HG02870 (cell line): ENCODE measurements around the gene ITGB1.

Experiments used
- ATAC-seq: cut with Tn5 transposase; IDR thresholded peaks from one replicate; pipeline ENCODE4 v1.9.1; 2021; ENCODE audit warnings: mild to moderate bottlenecking, moderate library complexity; ENCODE audit not compliant: unreplicated experiment

ITGB1 gene

GRCh38 chr10:32956365-32957197 is 1.4 kb downstream of the ITGB1 start:
- ATAC-seq = no peak

- no peak for ATAC-seq
These were observed 2.2 kb downstream of the ITGB1 start for GRCh38 chr10:32955790-32956189.

- ATAC-seq = no peak
These were observed 2.7 kb downstream of the ITGB1 start for GRCh38 chr10:32955299-32955772.

GRCh38 chr10:32954545-32955298 is 3.3 kb downstream of the ITGB1 start:
- ATAC-seq = no peak

DNA sequence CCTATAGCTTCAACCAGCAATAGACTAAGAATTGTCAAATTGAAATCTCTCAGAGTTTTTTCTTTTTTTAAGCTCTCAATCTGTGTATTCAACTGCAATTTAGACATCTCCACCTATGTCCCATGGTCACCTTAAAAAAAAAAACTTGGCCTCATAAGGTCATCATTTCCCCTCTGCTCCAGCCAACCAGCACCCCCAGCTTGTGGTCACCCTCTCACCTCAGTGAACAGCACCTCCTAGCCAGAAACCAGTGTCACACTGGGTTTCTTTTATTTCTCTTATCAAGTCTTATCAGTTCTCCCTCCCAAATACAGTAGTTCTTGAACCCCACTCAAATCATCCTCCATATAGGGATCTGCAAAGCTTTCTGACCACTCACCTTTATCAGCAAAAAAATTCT is 4.0 kb downstream of the ITGB1 start:
- no peak for ATAC-seq

GRCh38 chr10:32953277-32953927 is 4.6 kb downstream of the ITGB1 start:
- no peak for ATAC-seq

DNA sequence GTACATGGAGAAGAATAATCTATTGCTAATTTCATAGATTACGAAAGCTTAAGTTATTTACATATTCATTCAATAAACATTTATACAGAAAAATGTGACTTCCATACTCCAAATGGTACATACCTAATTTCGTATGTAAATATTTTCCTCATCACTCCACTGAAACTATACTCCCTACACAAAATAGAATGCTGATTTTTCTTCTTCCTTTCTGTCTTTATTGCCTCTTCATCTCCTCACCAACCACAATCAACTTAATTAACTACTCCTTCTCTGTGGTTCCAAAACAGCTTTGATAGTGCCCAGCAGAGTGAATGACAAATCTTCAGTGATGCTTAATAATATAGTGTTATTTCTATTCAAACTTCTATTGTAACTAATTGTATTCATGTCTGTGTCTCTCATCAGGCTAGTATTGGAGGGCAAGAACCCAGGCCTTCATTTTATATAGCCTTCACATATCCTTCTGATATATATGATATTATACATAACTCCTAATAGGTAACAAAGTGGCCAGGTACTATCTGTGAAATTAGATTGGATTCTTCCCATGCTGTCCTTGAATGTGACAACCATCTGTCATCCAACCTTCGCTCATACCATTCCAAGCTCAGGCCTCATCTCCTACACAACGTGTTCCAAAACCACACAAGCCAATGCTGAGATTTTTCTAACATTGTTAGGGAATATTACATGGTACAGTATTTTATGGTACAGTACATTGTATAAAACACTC is 5.3 kb downstream of the ITGB1 start:
- no peak for ATAC-seq

DNA sequence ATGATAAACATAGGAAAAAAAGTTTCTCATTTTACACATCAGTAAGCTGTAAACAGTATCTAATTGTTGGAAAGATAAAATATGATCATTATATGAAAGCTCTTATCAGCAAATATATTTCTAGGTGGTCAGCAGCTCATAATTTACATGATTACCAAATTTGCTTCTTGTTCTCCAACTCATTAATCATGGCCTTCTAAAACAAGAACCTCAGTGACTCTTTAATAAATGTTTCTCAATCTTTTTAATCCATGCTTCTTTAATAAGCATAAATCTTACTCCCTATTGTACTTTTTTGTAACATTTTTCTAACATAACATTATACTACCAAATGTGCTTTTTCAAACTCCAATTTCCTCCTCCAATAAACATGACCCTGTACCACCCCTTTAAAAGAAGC is 5.9 kb downstream of the ITGB1 start:
- ATAC-seq = no peak

DNA sequence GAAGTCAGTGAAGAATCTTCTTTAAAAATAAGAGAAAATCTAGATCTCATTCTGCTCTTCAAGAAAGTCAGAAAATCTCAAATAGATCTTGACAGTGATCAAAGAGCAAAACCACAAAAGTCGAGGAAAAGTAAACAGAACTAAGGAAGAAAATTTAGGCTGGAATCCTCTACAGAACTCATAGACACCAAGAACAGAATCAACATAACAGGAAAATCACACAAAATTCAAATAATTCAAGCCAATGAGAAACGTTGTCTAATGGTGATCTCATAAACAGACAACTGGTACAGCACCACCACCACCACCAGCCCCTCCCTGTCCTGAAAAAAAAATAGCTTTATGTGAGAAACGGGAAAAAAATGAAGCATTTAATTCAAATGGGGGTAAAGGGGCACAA is 6.9 kb downstream of the ITGB1 start:
- no peak for ATAC-seq

- ATAC-seq = no peak
These were observed 7.4 kb downstream of the ITGB1 start for GRCh38 chr10:32950591-32951108.

GRCh38 chr10:32949221-32949678 is 8.8 kb downstream of the ITGB1 start:
- ATAC-seq = peak; percentile 36

GRCh38 chr10:32948451-32948850 is 9.6 kb downstream of the ITGB1 start:
- ATAC-seq = no peak

DNA sequence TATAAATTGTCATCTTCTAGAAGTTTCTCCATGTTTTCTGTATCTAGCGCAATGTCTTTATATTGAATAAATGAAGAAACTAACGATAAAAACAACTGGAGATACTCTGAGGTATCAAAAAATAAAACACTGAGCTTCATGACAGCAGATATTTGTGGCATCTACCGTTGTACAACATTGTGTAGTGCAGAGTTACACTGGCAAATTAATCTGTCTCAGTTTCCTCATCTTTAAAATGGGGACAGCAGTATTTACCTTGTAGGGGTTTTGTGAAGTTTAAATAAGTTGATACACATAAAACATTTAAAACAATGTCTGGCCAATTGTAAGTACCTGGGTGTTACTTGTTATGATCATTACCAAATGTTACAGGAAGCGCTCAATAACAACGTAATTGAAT is 10.4 kb downstream of the ITGB1 start:
- no peak for ATAC-seq

DNA sequence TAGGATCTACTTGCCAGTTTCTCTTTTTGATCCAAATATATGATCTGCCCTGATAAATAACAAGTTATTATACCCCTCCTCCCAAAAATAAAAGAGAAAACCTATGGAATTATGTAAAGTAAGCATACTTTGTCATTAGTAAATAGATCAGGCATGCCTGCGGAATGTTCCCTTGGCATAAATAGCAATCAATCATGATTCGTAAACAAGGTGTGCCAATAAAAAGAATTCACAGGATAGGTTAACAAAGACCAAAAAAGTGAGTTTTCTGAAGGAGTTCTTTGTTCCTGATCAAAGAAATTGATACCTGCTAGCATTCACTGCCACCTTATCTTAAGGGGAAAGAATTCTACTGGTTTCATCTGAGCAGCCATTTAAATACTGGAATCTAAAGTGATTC is 11.9 kb downstream of the ITGB1 start:
- ATAC-seq = no peak

DNA sequence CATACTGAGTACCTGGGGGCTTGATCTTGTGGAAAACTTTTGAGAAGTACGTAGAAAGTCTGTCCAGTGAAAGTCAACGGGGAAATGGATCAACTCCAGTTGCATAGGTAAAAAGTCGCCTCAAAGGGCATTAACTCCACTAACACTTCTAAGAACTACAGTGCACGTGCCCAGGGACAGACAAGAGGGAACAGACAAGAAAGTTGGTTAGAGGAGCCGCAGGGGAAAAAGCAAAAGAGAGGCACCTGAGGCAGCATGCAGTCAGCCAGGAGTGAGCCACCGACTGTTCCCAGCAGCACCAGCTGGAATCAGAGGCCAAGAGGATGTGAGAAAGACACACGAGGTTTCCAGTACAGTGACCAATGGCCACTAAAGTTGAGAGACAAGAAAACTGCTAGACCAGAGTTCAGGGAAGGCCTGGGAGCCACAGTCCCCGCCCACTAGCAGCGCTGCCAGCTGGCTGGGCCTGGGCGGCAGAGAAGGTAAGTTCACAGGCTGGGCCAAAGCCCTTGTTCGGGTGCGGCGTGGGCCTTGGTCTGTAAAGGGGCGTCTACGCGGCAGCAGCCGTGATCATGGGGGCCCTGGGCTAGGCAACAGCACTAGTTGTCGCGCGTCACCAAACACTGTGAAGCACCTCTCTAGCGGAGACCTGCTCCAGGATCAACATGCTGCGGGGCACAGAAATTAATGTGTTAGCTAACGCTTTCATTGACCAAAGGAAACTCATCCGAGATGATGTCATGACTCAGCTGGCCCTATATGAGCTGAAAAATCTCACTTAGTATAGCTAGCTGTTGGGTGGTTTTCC is 14.0 kb downstream of the ITGB1 start:
- no peak for ATAC-seq

DNA sequence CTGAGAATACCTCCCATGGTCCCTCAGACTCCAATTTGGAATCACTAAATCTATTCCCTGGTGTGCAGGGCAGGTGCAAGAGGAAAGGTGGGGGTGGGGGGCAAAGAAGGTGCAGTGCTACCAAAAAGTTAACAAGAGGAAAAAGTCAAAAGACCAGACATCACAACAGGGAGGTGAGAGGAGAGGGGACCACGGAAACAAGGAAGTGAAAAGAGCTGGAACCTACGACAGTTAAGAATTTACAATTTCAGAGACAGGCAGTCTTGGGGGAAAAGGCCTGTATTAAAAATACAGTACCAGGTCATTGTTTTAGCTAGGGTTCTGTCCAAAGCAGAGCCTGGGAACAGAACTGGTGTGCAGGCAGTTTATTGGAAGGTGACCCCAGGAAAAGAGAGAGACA is 14.6 kb downstream of the ITGB1 start:
- ATAC-seq = peak; percentile 48

DNA sequence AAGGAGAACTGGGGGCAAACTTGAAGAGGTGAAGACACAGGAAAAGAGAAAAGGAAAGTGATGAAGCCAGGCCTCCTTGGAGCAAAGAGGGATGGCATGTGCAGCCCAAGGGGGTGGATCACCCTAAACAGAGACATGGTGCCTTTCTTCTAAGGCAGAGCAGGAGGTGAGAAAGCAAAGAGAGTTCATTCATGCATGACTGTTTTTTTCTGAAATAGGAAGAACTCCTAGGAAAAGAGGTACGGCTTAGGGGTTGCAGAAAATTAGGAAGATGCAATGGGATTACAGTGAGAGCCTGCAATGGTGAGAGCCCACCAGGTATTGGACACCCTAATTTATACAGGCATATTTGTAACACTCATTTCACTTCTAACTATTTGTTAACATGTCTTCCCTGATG is 15.9 kb downstream of the ITGB1 start:
- no peak for ATAC-seq

GRCh38 chr10:32941357-32941756 is 16.7 kb downstream of the ITGB1 start:
- ATAC-seq = no peak

DNA sequence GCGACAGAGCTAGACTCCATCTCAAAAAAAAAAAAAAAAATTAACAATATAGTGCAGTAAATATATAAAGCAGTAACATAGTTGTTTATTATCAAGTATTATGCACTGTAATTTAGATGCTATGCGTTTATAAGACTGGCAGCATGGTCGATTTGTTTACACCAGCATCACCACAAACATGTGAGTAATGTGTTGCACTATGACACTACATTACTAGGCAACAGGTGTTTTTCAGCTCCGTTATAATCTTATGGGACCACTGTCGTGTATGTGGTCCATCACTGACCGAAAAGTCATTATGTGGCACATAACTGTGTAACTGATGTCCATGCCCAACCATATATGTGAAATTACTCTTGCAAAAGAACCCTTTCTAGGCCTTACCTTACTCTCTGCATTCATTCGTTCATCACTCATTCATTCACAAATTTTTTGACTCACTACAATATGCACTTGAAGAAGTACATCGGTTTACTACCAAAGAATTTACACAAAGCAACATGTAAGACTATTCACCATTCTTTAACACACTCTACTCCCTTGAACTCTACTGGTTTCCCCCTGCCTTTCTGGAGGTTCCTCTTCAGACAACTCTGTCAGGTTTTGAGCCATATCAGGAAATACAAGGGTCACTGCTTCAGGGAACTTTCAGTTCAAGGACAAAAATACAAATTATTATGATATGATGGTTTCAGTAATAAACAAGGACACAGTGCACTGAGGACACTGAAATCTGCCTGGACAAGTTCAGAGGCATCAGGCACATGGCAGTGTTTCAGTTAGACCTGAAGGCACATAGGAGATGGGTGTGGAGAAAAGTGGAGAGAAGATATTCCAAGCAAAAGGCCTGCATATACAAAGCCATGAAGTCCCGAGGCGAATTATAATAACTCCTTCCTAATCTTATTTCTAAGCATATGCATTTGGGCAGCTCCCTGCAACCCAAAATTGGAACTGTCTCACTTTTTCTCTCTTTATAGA is 17.4 kb downstream of the ITGB1 start:
- peak; percentile 39 for ATAC-seq
